ENCODE measurements around the gene ENAM. TPM values are rescaled to one million over a fixed set of nuclear protein-coding genes. Genes with fewer than 3 reads are reported as not detected.

The ENAM gene
- total and polyA plus RNA-seq, 2 of the 8 experiments (the other 6 are each of a cell fraction or from before 2014, with no cell fraction given), result not detected

DNA sequence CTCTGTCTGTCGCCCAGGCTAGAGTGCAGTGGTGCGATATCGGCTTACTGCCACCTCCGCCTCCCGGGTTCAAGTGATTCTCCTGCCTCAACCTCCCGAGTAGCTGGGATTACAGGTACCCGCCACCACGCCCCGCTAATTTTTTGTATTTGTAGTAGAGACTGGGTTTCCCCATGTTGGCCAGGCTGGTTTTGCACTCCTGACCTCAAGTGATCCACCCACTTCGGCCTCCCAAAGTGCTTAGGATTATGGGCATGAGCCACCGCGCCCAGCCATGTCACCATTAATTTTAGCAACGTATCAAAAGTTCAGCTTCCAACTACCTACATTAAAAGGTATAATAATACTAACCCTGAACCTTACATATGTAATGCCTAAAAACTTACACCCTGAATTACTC, 58.8 kb downstream of the ENAM start (continued):
- TF ChIP-seq, protein P1, sequence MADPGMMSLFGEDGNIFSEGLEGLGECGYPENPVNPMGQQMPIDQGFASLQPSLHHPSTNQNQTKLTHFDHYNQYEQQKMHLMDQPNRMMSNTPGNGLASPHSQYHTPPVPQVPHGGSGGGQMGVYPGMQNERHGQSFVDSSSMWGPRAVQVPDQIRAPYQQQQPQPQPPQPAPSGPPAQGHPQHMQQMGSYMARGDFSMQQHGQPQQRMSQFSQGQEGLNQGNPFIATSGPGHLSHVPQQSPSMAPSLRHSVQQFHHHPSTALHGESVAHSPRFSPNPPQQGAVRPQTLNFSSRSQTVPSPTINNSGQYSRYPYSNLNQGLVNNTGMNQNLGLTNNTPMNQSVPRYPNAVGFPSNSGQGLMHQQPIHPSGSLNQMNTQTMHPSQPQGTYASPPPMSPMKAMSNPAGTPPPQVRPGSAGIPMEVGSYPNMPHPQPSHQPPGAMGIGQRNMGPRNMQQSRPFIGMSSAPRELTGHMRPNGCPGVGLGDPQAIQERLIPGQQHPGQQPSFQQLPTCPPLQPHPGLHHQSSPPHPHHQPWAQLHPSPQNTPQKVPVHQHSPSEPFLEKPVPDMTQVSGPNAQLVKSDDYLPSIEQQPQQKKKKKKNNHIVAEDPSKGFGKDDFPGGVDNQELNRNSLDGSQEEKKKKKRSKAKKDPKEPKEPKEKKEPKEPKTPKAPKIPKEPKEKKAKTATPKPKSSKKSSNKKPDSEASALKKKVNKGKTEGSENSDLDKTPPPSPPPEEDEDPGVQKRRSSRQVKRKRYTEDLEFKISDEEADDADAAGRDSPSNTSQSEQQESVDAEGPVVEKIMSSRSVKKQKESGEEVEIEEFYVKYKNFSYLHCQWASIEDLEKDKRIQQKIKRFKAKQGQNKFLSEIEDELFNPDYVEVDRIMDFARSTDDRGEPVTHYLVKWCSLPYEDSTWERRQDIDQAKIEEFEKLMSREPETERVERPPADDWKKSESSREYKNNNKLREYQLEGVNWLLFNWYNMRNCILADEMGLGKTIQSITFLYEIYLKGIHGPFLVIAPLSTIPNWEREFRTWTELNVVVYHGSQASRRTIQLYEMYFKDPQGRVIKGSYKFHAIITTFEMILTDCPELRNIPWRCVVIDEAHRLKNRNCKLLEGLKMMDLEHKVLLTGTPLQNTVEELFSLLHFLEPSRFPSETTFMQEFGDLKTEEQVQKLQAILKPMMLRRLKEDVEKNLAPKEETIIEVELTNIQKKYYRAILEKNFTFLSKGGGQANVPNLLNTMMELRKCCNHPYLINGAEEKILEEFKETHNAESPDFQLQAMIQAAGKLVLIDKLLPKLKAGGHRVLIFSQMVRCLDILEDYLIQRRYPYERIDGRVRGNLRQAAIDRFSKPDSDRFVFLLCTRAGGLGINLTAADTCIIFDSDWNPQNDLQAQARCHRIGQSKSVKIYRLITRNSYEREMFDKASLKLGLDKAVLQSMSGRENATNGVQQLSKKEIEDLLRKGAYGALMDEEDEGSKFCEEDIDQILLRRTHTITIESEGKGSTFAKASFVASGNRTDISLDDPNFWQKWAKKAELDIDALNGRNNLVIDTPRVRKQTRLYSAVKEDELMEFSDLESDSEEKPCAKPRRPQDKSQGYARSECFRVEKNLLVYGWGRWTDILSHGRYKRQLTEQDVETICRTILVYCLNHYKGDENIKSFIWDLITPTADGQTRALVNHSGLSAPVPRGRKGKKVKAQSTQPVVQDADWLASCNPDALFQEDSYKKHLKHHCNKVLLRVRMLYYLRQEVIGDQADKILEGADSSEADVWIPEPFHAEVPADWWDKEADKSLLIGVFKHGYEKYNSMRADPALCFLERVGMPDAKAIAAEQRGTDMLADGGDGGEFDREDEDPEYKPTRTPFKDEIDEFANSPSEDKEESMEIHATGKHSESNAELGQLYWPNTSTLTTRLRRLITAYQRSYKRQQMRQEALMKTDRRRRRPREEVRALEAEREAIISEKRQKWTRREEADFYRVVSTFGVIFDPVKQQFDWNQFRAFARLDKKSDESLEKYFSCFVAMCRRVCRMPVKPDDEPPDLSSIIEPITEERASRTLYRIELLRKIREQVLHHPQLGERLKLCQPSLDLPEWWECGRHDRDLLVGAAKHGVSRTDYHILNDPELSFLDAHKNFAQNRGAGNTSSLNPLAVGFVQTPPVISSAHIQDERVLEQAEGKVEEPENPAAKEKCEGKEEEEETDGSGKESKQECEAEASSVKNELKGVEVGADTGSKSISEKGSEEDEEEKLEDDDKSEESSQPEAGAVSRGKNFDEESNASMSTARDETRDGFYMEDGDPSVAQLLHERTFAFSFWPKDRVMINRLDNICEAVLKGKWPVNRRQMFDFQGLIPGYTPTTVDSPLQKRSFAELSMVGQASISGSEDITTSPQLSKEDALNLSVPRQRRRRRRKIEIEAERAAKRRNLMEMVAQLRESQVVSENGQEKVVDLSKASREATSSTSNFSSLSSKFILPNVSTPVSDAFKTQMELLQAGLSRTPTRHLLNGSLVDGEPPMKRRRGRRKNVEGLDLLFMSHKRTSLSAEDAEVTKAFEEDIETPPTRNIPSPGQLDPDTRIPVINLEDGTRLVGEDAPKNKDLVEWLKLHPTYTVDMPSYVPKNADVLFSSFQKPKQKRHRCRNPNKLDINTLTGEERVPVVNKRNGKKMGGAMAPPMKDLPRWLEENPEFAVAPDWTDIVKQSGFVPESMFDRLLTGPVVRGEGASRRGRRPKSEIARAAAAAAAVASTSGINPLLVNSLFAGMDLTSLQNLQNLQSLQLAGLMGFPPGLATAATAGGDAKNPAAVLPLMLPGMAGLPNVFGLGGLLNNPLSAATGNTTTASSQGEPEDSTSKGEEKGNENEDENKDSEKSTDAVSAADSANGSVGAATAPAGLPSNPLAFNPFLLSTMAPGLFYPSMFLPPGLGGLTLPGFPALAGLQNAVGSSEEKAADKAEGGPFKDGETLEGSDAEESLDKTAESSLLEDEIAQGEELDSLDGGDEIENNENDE (IDR thresholded peaks at IDR 0.05; ENCODE audit: insufficient replicate concordance, low read length), result no peak

Measured in H1 (cell line).